Stimulated activated CD8-positive, alpha-beta memory T cell treated with anti-CD3 and anti-CD28 coated beads, Interleukin-4, amount 100 ng/mL, for 24 hours (primary cell): ENCODE results near the gene PLB1.

Experiments used
- DNase-seq: peaks from one replicate; pipeline ENCODE4 v3.0.0-alpha.2; 2020; ENCODE audit warnings: low read depth

The PLB1 gene

GRCh38 chr2:28564346-28564745 is 68.5 kb downstream of the PLB1 start:
- DNase-seq = no peak

- DNase-seq = no peak
Measured at GRCh38 chr2:28565033-28565432, 69.2 kb downstream of the PLB1 start.

- DNase-seq = no peak
Measured at GRCh38 chr2:28565720-28566295, 69.9 kb downstream of the PLB1 start.

- peak; percentile 81 for DNase-seq
Measured at GRCh38 chr2:28566521-28567041, 70.7 kb downstream of the PLB1 start.

GRCh38 chr2:28567061-28567471 is 71.2 kb downstream of the PLB1 start:
- DNase-seq = no peak

- DNase-seq = no peak
Measured at GRCh38 chr2:28568036-28568435, 72.2 kb downstream of the PLB1 start.

GRCh38 chr2:28568533-28568932 is 72.7 kb downstream of the PLB1 start:
- DNase-seq = no peak

GRCh38 chr2:28570431-28570830 is 74.6 kb downstream of the PLB1 start:
- DNase-seq = no peak

GRCh38 chr2:28576714-28577113 is 80.9 kb downstream of the PLB1 start:
- DNase-seq = no peak

- no peak for DNase-seq
Measured at GRCh38 chr2:28577791-28578680, 82.2 kb downstream of the PLB1 start.

GRCh38 chr2:28578774-28579173 is 82.9 kb downstream of the PLB1 start:
- no peak for DNase-seq

- no peak for DNase-seq
Measured at GRCh38 chr2:28579606-28580005, 83.7 kb downstream of the PLB1 start.

- DNase-seq = no peak
Measured at GRCh38 chr2:28580078-28580477, 84.2 kb downstream of the PLB1 start.

GRCh38 chr2:28581312-28581711 is 85.5 kb downstream of the PLB1 start:
- DNase-seq = no peak

- DNase-seq = no peak
Measured at GRCh38 chr2:28582152-28582551, 86.3 kb downstream of the PLB1 start.

GRCh38 chr2:28582595-28582994 is 86.7 kb downstream of the PLB1 start:
- DNase-seq = no peak

- DNase-seq = peak; percentile 66
Measured at GRCh38 chr2:28583899-28584553, 88.2 kb downstream of the PLB1 start.

GRCh38 chr2:28586867-28587266 is 91.0 kb downstream of the PLB1 start:
- no peak for DNase-seq

- DNase-seq = no peak
Measured at GRCh38 chr2:28587526-28588291, 91.8 kb downstream of the PLB1 start.

GRCh38 chr2:28588292-28588670 is 92.4 kb downstream of the PLB1 start:
- DNase-seq = no peak

GRCh38 chr2:28589746-28590463 is 94.0 kb downstream of the PLB1 start:
- no peak for DNase-seq
